Measurements from ENCODE around the gene ST6GALNAC3.
A peak's percentile ranks its signal among the peaks of the same experiment; 100 is the strongest.

The ST6GALNAC3 gene

GRCh38 chr1:76145332-76145731 is 70.8 kb downstream of the ST6GALNAC3 start:
- no peak for DNase-seq

- DNase-seq = no peak
These were observed 71.6 kb downstream of the ST6GALNAC3 start for GRCh38 chr1:76146184-76146583.

GRCh38 chr1:76147917-76148316 is 73.4 kb downstream of the ST6GALNAC3 start:
- no peak for DNase-seq

- DNase-seq = no peak
These were observed 73.9 kb downstream of the ST6GALNAC3 start for GRCh38 chr1:76148460-76148859.

GRCh38 chr1:76153841-76154205 is 79.3 kb downstream of the ST6GALNAC3 start:
- DNase-seq = no peak

- DNase-seq = peak; percentile 82 to 89 (median 86)
These were observed 79.8 kb downstream of the ST6GALNAC3 start for GRCh38 chr1:76154206-76154956.

GRCh38 chr1:76156987-76157386 is 82.4 kb downstream of the ST6GALNAC3 start:
- no peak for DNase-seq

- DNase-seq = no peak
These were observed 83.6 kb downstream of the ST6GALNAC3 start for GRCh38 chr1:76158126-76158525.

- DNase-seq = no peak
These were observed 85.7 kb downstream of the ST6GALNAC3 start for GRCh38 chr1:76160225-76160624.

- DNase-seq = no peak
These were observed 86.9 kb downstream of the ST6GALNAC3 start for GRCh38 chr1:76161451-76161850.

- DNase-seq = no peak
These were observed 87.7 kb downstream of the ST6GALNAC3 start for GRCh38 chr1:76162254-76162653.

- DNase-seq = no peak
These were observed 89.6 kb downstream of the ST6GALNAC3 start for GRCh38 chr1:76164165-76164564.

GRCh38 chr1:76170084-76170483 is 95.5 kb downstream of the ST6GALNAC3 start:
- no peak for DNase-seq

GRCh38 chr1:76170513-76170912 is 96.0 kb downstream of the ST6GALNAC3 start:
- no peak for DNase-seq

- no peak for DNase-seq
These were observed 101.5 kb downstream of the ST6GALNAC3 start for GRCh38 chr1:76176000-76176399.

GRCh38 chr1:76177615-76178014 is 103.1 kb downstream of the ST6GALNAC3 start:
- DNase-seq = no peak

GRCh38 chr1:76179219-76179698 is 104.7 kb downstream of the ST6GALNAC3 start:
- DNase-seq = no peak

- no peak for DNase-seq
These were observed 110.7 kb downstream of the ST6GALNAC3 start for GRCh38 chr1:76185207-76185606.

- no peak for DNase-seq
These were observed 112.1 kb downstream of the ST6GALNAC3 start for GRCh38 chr1:76186554-76187170.

- DNase-seq = no peak
These were observed 112.9 kb downstream of the ST6GALNAC3 start for GRCh38 chr1:76187436-76187835.

GRCh38 chr1:76189310-76189709 is 114.8 kb downstream of the ST6GALNAC3 start:
- no peak for DNase-seq

GRCh38 chr1:76190749-76191424 is 116.3 kb downstream of the ST6GALNAC3 start:
- DNase-seq = peak in 1 of 4 experiments; percentile 9

GRCh38 chr1:76191561-76191960 is 117.0 kb downstream of the ST6GALNAC3 start:
- no peak for DNase-seq

GRCh38 chr1:76198452-76198851 is 123.9 kb downstream of the ST6GALNAC3 start:
- no peak for DNase-seq
